Activated CD8-positive, alpha-beta memory T cell treated with anti-CD3 and anti-CD28 coated beads for 4 hours (primary cell): ENCODE data around the gene KASH5.
"Not testable (repeated sequence)": the region's sequence is repeated elsewhere in the genome, so short reads cannot be mapped to it uniquely, and the experiment has no call there.

Experiments
- DNase-seq, 2 donors: peaks; one replicate each; pipeline ENCODE4 v3.0.0-alpha.2; 2020; ENCODE audit warnings: low read depth in 2 of 2

KASH5 gene

GRCh38 chr19:49455773-49456172 is 67.7 kb downstream of the KASH5 start:
- no peak for DNase-seq

- DNase-seq = no peak
Measured at GRCh38 chr19:49456326-49456725, 68.3 kb downstream of the KASH5 start.

GRCh38 chr19:49458567-49458903 is 70.5 kb downstream of the KASH5 start:
- DNase-seq = no peak

- no peak for DNase-seq
Measured at GRCh38 chr19:49459388-49459787, 71.3 kb downstream of the KASH5 start.

- DNase-seq = not testable (repeated sequence)
Measured at GRCh38 chr19:49461130-49461529, 73.1 kb downstream of the KASH5 start.

- no peak for DNase-seq
Measured at GRCh38 chr19:49461656-49462055, 73.6 kb downstream of the KASH5 start.

GRCh38 chr19:49462492-49462891 is 74.4 kb downstream of the KASH5 start:
- no peak for DNase-seq

GRCh38 chr19:49463960-49464740 is 76.1 kb downstream of the KASH5 start:
- no peak for DNase-seq

GRCh38 chr19:49465371-49465770 is 77.3 kb downstream of the KASH5 start:
- DNase-seq = no peak
